Urinary bladder (tissue), 4 donors: Measurements from ENCODE around the gene ABCC6. TPM values are rescaled to one million over a fixed set of nuclear protein-coding genes. Genes with fewer than 3 reads are reported as not detected.
"Not testable (repeated sequence)": the region's sequence is repeated elsewhere in the genome, so short reads cannot be mapped to it uniquely, and the experiment has no call there.

Source experiments
- DNase-seq: peaks from one replicate; pipeline ENCODE4 v3.0.0-alpha.2; 2015; ENCODE audit errors: extremely low spot score
- H3K27ac ChIP-seq: one replicate; pipeline ENCODE4 v1.5.1; 2013; ENCODE audit warnings: low read depth, mild to moderate bottlenecking, moderate library complexity
- H3K36me3 ChIP-seq: one replicate; pipeline ENCODE4 v1.6.1; 2013; ENCODE audit warnings: mild to moderate bottlenecking, moderate library complexity; ENCODE audit not compliant: insufficient read depth
- H3K4me1 ChIP-seq: one replicate; pipeline ENCODE4 v1.6.1; 2013; ENCODE audit warnings: mild to moderate bottlenecking, moderate library complexity; ENCODE audit not compliant: insufficient read depth
- H3K4me3 ChIP-seq: one replicate; pipeline ENCODE4 v1.5.1; 2013; ENCODE audit warnings: low read depth, low read length
- WGBS: extraction: QIAGEN DNeasy Blood & Tissue Kit; methylation state at CpG from one replicate; pipeline ENCODE4 v1.1.7; 2013; 5-methylcytosine and 5-hydroxymethylcytosine counted together
- polyA plus RNA-seq: library from polyadenylated mRNA; stranded (reverse); fragments of 200-250 nt; gene quantifications from one replicate; pipeline ENCODE4 v1.2.3, GENCODE V29; 2013
- total RNA-seq: library from RNA; depleted of rRNA; stranded (reverse); fragments of >200 nt; gene quantifications from one replicate; pipeline ENCODE4 v1.2.3, GENCODE V29; 2014
- donor health status: healthy with polysubstance abuse.
- donor health status: healthy.

ABCC6 gene
- total and polyA plus RNA-seq, 2 donors = 0.41 to 2.8 TPM

DNA sequence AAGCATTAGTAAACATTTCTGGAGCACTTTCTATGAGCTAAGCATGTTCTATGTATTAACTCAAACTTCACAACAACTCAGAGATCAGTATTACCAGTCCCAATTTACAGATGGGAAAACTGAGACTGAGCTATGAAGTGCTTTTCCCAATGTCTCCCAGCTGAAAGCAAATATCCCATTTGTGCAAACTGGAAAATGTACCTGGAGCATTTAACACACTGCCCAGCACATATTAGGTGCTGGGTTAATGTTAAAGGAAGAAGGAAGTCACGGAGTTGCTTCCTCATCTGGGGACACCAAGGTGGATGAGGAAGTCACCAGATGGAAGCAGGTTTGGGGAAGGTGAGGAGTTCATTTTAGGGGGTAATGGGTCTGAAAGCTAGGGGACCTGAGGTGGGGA lies 66.1 kb downstream of the ABCC6 start:
- Histone ChIP-seq H3K4me3 (no peak overlapping the region), H3K36me3 (no peaks in the 10 kb centered on the region), H3K27ac (no peak overlapping the region), H3K4me1 (no peaks in the 10 kb centered on the region)
- 93% methylated on average over 1 of the region's 1 CpG for WGBS
- no peak for DNase-seq

DNA sequence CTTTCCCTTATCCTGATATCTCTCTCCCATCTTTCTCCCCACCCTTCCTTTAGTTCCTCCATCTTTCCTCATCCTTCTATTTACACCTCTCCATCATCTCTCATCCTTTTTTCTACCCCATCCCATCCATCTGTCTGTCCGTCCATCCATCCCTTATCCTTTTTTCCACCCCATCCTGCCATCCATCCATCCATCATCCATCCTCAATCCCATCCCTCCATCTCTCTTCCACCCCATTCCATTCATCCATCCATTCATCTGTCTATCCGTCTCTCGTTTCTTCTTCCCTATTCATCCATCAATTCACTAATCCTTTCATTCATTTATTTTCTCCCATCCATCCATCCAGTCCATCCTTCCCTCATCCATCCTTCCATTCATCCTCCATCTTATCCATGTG lies 68.1 kb downstream of the ABCC6 start:
- DNase-seq = no peak

DNA sequence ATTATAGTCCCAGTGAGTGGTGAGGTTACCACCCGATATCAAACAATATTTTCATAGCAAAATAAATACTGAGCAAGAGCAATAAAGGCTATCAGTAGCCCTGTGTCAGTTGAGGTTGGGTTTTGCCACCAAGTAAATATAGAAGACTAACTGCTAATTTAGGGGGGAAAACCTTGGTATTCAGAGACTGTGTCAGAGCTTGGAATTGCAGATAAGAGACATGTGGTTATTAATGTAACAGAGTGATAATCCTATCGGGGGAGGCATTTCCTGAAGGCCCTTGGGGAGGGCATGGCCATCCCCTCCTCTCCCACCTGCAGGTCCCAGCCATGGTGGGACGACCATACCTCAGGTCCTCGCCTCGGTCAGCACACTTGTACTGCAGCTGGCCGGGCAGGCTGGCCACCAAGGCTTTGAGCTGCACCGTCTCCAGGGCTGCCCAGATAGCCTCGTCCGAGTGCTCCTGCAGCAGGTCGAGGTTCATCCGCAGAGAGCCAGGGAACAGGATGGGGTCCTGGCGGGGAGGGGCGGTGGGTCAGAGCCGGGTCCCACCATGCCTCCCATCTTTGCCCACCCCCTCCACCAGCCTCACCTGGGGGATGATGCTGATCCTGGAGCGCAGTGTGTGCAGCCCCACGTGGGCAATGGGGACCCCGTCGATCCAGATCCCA lies 68.9 kb downstream of the ABCC6 start:
- no peak for DNase-seq
- Histone ChIP-seq H3K36me3 (no peaks in the 10 kb centered on the region), H3K4me1 (no peaks in the 10 kb centered on the region), H3K4me3 (no peak overlapping the region), H3K27ac (no peak overlapping the region)
- 85% methylated on average over 18 of the region's 18 CpGs for whole genome bisulfite sequencing

More for the DNA sequence above, 68.1 kb downstream of the ABCC6 start:
- WGBS = 94% methylated on average over 3 of the region's 3 CpGs
- Histone ChIP-seq H3K4me1 (no peaks in the 10 kb centered on the region), H3K36me3 (no peaks in the 10 kb centered on the region), H3K27ac (no peak overlapping the region), H3K4me3 (no peak overlapping the region)

DNA sequence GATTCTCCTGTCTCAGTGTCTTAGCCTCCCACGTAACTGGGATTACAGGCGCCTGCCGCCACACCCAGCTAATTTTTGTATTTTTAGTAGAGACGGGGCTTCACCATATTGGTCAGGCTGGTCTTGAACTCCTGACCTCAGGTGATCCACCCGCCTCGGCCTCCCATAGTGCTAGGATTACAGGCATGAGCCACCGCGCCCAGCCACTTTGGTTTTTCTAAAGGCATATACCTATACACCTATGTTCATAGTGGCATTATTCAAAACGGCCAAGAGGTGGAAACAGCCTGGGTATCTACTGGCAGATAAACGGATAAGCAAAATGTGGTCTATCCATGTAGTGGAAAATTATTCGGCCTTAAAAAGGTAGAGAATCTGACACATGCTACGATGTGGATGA lies 70.3 kb downstream of the ABCC6 start:
- H3K4me1 ChIP-seq, H3K27ac ChIP-seq, DNase-seq, H3K36me3 ChIP-seq, H3K4me3 ChIP-seq: not testable (repeated sequence)
- WGBS = 96% methylated on average over 12 of the region's 12 CpGs

DNA sequence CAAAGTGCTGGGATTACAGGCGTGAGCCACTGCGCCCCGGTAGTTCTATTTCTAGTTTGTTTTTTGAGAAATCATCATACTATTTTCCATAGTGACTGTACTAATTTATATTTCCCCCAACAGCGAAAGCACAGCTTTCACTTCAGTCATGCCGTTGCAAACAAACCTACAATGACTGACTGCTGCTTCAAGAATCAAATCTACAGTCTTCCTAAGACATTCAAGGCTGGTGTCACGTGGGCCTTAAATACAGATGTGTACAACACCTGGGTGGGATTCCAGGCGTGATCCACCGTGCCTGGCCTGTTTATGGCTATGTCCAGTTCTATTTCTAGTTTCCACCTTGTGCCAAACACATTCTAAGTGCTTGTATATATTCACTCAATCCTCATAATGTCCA lies 72.0 kb downstream of the ABCC6 start:
- no peak overlapping the region for H3K4me3 ChIP-seq
- no peaks in the 10 kb centered on the region for H3K4me1 ChIP-seq
- H3K36me3 ChIP-seq = no peaks in the 10 kb centered on the region
- DNase-seq = no peak
- H3K27ac ChIP-seq = no peak overlapping the region
- 64% methylated on average over 8 of the region's 8 CpGs for WGBS

DNA sequence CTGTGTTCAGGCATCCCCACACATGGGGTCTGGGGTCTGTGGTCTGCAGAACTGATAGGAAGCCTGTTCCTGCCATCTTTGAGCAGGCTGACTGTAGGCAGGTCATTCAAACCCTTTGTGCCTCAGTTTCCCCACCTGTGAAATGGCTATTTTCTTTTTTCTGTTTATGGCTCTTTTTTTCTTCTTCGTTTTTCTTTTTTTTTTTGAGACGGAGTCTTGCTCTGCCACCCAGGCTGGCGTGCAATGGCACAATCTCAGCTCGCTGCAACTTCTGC lies 72.5 kb downstream of the ABCC6 start:
- Histone ChIP-seq H3K4me1 (no peaks in the 10 kb centered on the region), H3K36me3 (no peaks in the 10 kb centered on the region), H3K4me3 (no peak overlapping the region), H3K27ac (no peak overlapping the region)
- 86% methylated on average over 4 of the region's 4 CpGs for WGBS
- no peak for DNase-seq

DNA sequence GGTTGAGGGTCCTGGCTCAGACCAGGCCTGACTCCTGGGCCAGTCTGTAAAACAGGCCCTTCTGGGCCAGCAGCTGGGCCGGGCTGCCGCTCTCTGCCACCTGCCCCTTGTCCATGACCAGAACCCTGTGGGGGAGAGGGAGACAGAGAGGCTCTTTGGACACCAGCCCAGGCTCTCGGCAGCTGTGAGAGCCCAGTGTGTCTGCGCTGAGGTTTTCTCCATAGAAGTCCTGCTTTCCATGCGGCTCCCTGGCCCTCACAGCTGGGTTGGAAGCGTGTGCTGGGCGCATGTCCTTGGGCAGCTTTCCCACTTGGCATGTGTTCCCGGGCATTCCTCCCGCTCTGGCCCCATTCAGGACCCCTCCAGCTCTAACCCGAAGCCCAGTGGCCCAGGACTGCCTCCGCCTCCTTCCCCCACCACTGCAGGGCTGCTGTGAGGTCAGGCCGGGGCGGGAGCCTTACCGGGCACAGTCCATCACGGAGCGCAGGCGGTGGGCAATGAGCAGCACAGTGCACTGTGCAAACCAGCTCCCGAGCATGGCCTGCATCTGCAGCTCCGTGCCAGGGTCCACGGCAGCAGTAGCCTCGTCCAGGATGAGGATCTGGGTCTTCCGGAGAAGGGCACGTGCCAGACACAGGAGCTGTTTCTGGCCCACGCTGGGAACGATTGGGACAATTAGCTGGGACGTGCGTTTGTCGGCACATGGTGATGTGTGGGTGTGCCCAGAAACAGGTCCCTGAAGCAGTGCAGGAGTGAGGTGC lies 73.0 kb downstream of the ABCC6 start:
- Histone ChIP-seq H3K4me3 (no peak overlapping the region), H3K27ac (no peak overlapping the region), H3K4me1 (no peaks in the 10 kb centered on the region), H3K36me3 (no peaks in the 10 kb centered on the region)
- 17% methylated on average over 28 of the region's 28 CpGs for WGBS
- peak; percentile 8 for DNase-seq

DNA sequence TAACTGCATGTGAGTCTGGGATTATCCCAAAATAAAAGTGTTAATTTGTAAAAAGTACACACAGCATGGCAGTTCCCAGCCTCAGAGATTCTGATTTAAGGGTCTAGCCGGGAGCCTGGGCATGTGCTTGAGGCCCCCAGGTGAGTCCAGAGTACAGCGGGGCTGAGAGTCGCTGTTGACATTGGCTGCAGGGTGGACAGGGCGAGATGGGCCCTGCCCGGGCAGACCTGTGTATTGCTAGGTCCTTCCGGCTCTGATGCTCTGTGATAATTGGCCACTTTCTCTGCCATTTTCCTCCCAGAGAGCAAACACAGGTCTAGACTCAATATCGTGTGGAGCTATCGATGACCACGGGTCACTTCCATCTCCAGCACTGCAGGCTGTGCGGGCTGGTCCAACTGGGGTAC lies 73.6 kb downstream of the ABCC6 start:
- no peaks in the 10 kb centered on the region for H3K36me3 ChIP-seq
- H3K4me3 ChIP-seq = no peak overlapping the region
- H3K27ac ChIP-seq = no peak overlapping the region
- DNase-seq = no peak
- WGBS = 71% methylated on average over 10 of the region's 10 CpGs
- H3K4me1 ChIP-seq = no peaks in the 10 kb centered on the region

DNA sequence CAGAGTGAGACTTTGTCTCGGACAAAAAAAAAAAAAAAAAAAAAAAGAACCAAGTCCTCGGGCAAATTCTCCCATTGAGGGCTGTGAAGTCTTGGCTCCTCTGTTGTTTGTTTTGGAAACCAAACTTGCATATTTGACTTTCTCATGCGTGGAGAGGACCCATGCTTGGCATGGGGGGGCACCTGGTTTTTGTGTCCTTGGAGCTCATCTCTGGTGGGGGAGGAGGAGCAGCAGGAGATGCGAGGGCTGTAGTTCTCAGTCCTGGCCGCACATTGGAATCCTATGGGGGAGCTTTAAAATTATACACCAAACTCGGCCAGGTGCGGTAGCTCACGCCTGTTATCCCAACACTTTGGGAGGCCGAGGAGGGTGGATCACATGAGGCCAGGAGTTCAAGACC lies 74.5 kb downstream of the ABCC6 start:
- Histone ChIP-seq H3K4me1 (no peaks in the 10 kb centered on the region), H3K36me3 (no peaks in the 10 kb centered on the region), H3K27ac (no peak overlapping the region), H3K4me3 (no peak overlapping the region)
- 77% methylated on average over 9 of the region's 9 CpGs for WGBS
- no peak for DNase-seq

DNA sequence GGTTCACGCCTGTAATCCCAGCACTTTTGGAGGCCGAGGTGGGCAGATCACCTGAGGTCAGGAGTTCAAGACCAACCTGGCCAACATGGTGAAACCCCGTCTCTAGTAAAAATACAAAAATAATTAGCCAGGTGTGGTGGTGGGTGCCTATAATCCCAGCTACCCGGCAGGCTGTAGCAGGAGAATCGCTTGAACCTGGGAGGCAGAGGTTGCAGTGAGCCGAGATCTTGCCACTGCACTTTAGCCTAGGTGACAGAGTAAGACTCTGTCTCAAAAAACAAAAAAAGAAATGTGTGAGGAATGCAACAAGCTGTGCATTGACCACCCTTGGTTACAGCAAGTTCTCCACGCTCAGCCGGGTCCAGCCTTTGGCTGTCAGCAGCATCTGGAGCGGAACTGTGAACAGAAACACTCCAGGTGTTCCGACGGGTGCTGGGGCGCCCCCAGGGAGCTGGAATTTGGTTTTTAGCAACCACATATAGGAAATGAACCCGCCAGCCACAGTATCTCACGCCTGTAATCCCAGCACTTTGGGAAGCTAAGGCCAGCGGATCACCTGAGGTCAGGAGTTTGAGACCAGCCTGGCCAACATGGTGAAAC lies 75.2 kb downstream of the ABCC6 start:
- not testable (repeated sequence) for H3K4me3 ChIP-seq, H3K4me1 ChIP-seq, H3K27ac ChIP-seq, H3K36me3 ChIP-seq, DNase-seq
- 77% methylated on average over 15 of the region's 15 CpGs for WGBS

DNA sequence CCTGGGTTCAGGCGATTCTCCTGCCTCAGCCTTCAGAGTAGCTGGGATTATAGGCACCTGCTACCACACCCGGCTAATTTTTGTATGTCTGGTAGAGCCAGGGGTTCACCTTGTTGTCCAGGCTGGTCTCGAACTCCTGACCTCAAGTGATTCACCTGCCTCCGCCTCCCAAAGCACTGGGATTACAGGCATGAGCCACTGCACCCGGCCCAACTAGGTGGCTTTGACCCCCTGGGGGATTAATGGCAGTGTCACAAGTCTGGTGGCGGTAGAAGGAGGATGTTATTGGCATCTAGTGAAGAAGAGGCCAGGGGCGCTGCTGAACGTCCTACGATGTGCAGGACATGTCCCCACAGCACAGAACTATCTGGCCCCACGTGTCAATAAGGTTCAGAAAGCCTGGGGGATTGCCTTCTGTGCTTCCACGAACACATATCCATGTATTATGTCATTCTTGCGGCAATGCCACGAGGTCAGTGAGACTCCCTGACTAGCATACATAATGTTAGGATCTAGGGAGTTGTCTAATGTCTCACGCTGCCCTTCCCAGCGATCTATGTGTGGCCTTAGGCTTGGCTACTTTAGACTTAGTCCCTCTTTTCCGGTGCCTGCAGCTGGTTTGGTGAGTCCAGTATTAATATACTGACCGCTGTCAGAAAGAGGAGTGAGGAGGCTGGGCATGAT lies 75.8 kb downstream of the ABCC6 start:
- Histone ChIP-seq H3K27ac (no peak overlapping the region), H3K4me1 (no peaks in the 10 kb centered on the region), H3K36me3 (no peaks in the 10 kb centered on the region), H3K4me3 (no peak overlapping the region)
- WGBS = 91% methylated on average over 17 of the region's 17 CpGs
- DNase-seq = no peak

DNA sequence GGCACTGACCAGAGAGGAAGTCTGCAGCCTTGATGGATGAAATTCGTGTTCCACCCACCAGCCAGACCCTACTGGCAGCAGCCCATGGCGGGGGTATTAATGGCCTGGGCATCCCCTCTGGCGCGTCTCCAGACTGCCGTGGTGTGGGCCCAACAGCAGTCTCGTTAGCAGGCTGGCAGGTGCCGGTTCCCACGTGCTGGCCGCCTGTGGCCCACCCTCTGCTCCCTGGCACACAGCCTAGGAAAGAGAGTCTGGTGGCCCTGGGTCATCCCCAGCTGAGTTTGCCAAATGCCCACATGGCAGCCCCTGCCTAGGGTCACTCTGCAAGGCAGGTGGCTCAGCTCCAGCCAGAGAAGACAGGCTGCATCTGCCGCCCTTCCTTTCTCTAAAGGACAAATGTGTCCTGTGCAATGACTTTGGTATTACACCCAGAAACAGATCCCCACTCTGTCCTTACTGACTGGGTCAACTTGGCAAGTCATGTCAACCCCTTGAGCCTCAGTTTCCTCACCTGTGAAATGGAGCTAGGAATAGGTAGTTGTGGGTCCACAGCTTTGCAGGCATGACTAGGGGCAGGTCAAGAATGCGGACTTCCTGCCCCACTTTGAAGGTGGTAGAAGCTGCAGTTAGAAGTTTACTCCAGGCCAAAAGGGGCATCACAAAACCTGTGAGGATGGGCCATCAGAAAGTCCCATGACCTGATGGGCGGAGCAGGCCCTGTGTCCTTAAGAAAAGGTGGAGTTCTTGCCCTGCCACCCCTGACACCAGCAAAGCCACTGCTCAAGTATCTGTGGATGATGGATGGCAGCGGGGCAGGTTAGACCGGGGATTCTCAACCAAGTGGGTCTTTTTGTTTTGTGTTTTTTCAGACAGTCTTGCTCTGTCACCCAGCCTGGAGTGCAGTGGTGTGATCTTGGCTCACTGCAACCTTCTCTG lies 76.6 kb downstream of the ABCC6 start:
- DNase-seq = no peak
- H3K36me3 ChIP-seq = no peaks in the 10 kb centered on the region

DNA sequence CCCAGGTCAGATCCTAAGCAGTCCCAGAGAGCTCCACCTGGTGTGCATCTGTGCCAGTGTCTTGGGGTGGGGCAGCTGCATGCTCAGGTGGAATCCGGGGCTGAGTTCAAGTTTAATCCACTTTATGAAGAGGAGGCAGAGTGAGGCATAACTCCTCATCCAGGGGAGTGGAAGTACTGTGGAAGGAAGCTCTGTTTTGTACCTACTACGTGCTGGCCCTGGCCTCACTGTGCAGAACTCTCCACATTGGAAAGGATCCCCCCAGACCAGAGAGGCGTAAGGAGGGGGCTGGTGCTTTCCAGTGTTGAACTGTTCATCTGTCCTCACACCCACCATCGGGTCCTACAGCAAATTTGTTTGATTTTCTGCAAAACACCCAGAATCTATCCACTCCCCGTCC lies 78.0 kb downstream of the ABCC6 start:
- 95% methylated on average over 5 of the region's 5 CpGs for WGBS
- Histone ChIP-seq H3K4me3 (no peak overlapping the region), H3K4me1 (no peaks in the 10 kb centered on the region), H3K27ac (no peak overlapping the region), H3K36me3 (no peaks in the 10 kb centered on the region)
- no peak for DNase-seq

More for the DNA sequence above, 76.6 kb downstream of the ABCC6 start:
- Histone ChIP-seq H3K27ac (no peak overlapping the region), H3K4me3 (no peak overlapping the region), H3K4me1 (no peaks in the 10 kb centered on the region)
- WGBS = 85% methylated on average over 14 of the region's 14 CpGs
